HG03575 (cell line): ENCODE results near the gene CDKL1.

Experiments
- ATAC-seq: cut with Tn5 transposase; IDR thresholded peaks from one replicate; pipeline ENCODE4 v1.9.1; 2021; ENCODE audit not compliant: unreplicated experiment, insufficient number of reproducible peaks, low FRiP score; ENCODE audit errors: extremely low read depth

The CDKL1 gene

GRCh38 chr14:50396631-50397389 lies at the start of gene CDKL1:
Gene CDKL1 (minus strand): TSS chr14:50396881. CDS start chr14:50395868, 1,013 bp downstream.
- no peak for ATAC-seq

- ATAC-seq, result no peak
Observed at GRCh38 chr14:50434528-50434927, 37.8 kb upstream of the CDKL1 start.

- ATAC-seq, result no peak
Observed at GRCh38 chr14:50432131-50432530, 35.5 kb upstream of the CDKL1 start.

GRCh38 chr14:50425816-50426215 lies 29.1 kb upstream of the CDKL1 start:
- ATAC-seq, result no peak

- ATAC-seq, result no peak
Observed at GRCh38 chr14:50425105-50425504, 28.4 kb upstream of the CDKL1 start.

GRCh38 chr14:50423529-50423928 lies 26.8 kb upstream of the CDKL1 start:
- no peak for ATAC-seq

- no peak for ATAC-seq
Observed at GRCh38 chr14:50421499-50421898, 24.8 kb upstream of the CDKL1 start.

- no peak for ATAC-seq
Observed at GRCh38 chr14:50417853-50418252, 21.2 kb upstream of the CDKL1 start.

GRCh38 chr14:50410921-50411320 lies 14.2 kb upstream of the CDKL1 start:
- ATAC-seq, result no peak

- ATAC-seq, result no peak
Observed at GRCh38 chr14:50410071-50410470, 13.4 kb upstream of the CDKL1 start.

- no peak for ATAC-seq
Observed at GRCh38 chr14:50407111-50407812, 10.6 kb upstream of the CDKL1 start.

- no peak for ATAC-seq
Observed at GRCh38 chr14:50403419-50403818, 6.7 kb upstream of the CDKL1 start.

- ATAC-seq, result no peak
Observed at GRCh38 chr14:50402965-50403364, 6.3 kb upstream of the CDKL1 start.

- ATAC-seq, result no peak
Observed at GRCh38 chr14:50400461-50400860, 3.8 kb upstream of the CDKL1 start.

- no peak for ATAC-seq
Observed at GRCh38 chr14:50399251-50400032, 2.8 kb upstream of the CDKL1 start.

GRCh38 chr14:50398189-50398580 lies 1.5 kb upstream of the CDKL1 start:
- ATAC-seq, result no peak

- no peak for ATAC-seq
Observed at GRCh38 chr14:50397390-50398188, 908 bp upstream of the CDKL1 start.

GRCh38 chr14:50395448-50395847 lies 1.2 kb downstream of the CDKL1 start:
- ATAC-seq, result no peak

GRCh38 chr14:50394713-50395112 lies 2.0 kb downstream of the CDKL1 start:
- ATAC-seq, result no peak
